GM06990 (cell line): ENCODE results near the gene ALOX12.
"Not testable (repeated sequence)": the region's sequence is repeated elsewhere in the genome, so short reads cannot be mapped to it uniquely, and the experiment has no call there.

Source experiments
- DNase-seq: peaks from one replicate; pipeline ENCODE4 v3.0.0-alpha.2; 2011; ENCODE audit not compliant: insufficient read length; ENCODE audit errors: extremely low read depth
- H3K27me3 ChIP-seq: replicated peaks from 2 replicates; pipeline ENCODE4 v1.6.0; 2011; ENCODE audit warnings: low read length; ENCODE audit not compliant: control insufficient read depth, insufficient read depth
- H3K36me3 ChIP-seq: 2 replicates; pipeline ENCODE4 v1.5.1; 2011; ENCODE audit warnings: low read length; ENCODE audit not compliant: control insufficient read depth, insufficient read depth
- H3K4me3 ChIP-seq: replicated peaks from 2 replicates; pipeline ENCODE4 v1.5.1; 2011; ENCODE audit warnings: low read depth, mild to moderate bottlenecking, control low read depth, low read length
- CTCF ChIP-seq: IDR thresholded peaks from 2 replicates; pipeline ENCODE4 v1.5.1; 2011; ENCODE audit warnings: low read length, control low read depth, mild to moderate bottlenecking, inconsistent platforms; ENCODE audit not compliant: insufficient read depth, poor library complexity, severe bottlenecking

The ALOX12 gene

GRCh38 chr17:7047566-7047965, 51.7 kb downstream of the ALOX12 start:
- Histone ChIP-seq H3K36me3 (no peaks in the 10 kb centered on the region), H3K27me3 (no peaks in the 10 kb centered on the region; the same call in 1 of the 2 replicates), H3K4me3 (no peak overlapping the region)
- no peak for DNase-seq
- TF ChIP-seq CTCF: no peak

- no peak for TF ChIP-seq CTCF
- no peaks in the 10 kb centered on the region for H3K27me3 ChIP-seq
- DNase-seq: no peak
- H3K36me3 ChIP-seq: no peaks in the 10 kb centered on the region
- H3K4me3 ChIP-seq: no peak overlapping the region
These were observed 53.1 kb downstream of the ALOX12 start for GRCh38 chr17:7048968-7049367.

- H3K36me3 ChIP-seq, DNase-seq, H3K4me3 ChIP-seq, H3K27me3 ChIP-seq: not testable (repeated sequence)
These were observed 54.7 kb downstream of the ALOX12 start for GRCh38 chr17:7050583-7050982.

- TF ChIP-seq CTCF: no peak
- no peak overlapping the region for H3K4me3 ChIP-seq
- no peaks in the 10 kb centered on the region for H3K36me3 ChIP-seq
- DNase-seq: no peak
- no peaks in the 10 kb centered on the region; the same call in 1 of the 2 replicates for H3K27me3 ChIP-seq
These were observed 60.5 kb downstream of the ALOX12 start for GRCh38 chr17:7056386-7056785.

- TF ChIP-seq CTCF: no peak
- H3K27me3 ChIP-seq: no peaks in the 10 kb centered on the region; the same call in 1 of the 2 replicates
- no peak overlapping the region for H3K4me3 ChIP-seq
- DNase-seq: no peak
- H3K36me3 ChIP-seq: no peaks in the 10 kb centered on the region
These were observed 63.1 kb downstream of the ALOX12 start for GRCh38 chr17:7058831-7059447.
